ENCODE measurements around the gene CERS6. TPM values are rescaled to one million over a fixed set of nuclear protein-coding genes. Genes with fewer than 3 reads are reported as not detected.

Gene CERS6
- total and polyA plus RNA-seq, 2 of the 8 experiments (the other 6 are each of a cell fraction or from before 2014, with no cell fraction given): 6.8 to 28.2 TPM

DNA sequence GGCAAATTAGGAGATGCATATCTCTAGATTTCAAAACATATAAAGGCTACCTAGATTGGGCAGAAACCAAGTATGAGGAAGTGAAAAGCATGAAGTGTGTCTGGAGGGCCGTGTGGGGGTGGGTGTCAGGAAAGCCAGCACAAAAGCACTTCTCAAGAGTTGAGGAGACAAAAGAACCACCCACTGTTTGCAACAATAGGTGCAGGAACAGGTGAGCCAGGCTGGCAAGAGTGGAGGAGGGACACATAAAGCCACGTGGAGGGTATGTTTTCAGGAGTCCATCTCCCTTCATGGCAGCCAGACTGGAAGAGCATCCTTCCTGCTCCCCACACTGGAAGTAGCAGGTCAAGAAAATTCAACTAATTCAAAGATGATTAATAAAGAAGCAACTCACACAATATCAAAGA lies 96.4 kb downstream of the CERS6 start (continued):
- TF ChIP-seq, protein P1, sequence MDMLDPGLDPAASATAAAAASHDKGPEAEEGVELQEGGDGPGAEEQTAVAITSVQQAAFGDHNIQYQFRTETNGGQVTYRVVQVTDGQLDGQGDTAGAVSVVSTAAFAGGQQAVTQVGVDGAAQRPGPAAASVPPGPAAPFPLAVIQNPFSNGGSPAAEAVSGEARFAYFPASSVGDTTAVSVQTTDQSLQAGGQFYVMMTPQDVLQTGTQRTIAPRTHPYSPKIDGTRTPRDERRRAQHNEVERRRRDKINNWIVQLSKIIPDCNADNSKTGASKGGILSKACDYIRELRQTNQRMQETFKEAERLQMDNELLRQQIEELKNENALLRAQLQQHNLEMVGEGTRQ (IDR thresholded peaks at IDR 0.05; ENCODE audit: low read length): peak; percentile 71
- no peak for TF ChIP-seq SIRT6 (IDR thresholded peaks at IDR 0.05; ENCODE audit: low read length)
- TF ChIP-seq HDAC2 (IDR thresholded peaks at IDR 0.05; ENCODE audit: borderline replicate concordance in 1 of 2, low read depth in 2 of 2, low read length in 2 of 2): peak in 1 of 2 experiments; percentile 83; a peak in 1 of 4 replicates
- 0 out of 3 replicates have a peak, but pooled peaks of 1 of the 2 experiments have one; percentile 45 for TF ChIP-seq POLR2A (IDR thresholded peaks at IDR 0.05; ENCODE audit: control extremely low read depth in 1 of 2, low read depth in 2 of 2, low read length in 2 of 2)
- TF ChIP-seq, protein P2, sequence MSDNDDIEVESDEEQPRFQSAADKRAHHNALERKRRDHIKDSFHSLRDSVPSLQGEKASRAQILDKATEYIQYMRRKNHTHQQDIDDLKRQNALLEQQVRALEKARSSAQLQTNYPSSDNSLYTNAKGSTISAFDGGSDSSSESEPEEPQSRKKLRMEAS (IDR thresholded peaks at IDR 0.05): peak; percentile 99
- TF ChIP-seq SP4 (IDR thresholded peaks at IDR 0.05; ENCODE audit: low read length): 0 out of 2 replicates have a peak, but pooled peaks have one; percentile 53
- TF ChIP-seq TCF12 (IDR thresholded peaks at IDR 0.05; ENCODE audit: low read depth, low read length): peak; percentile 96
- TF ChIP-seq RAD21 (IDR thresholded peaks at IDR 0.05 in 1 of 2, conservative IDR thresholded peaks at IDR 0.05 in 1 of 2; ENCODE audit: low read depth in 2 of 2, low read length in 2 of 2): peak; percentile 19 to 20; a peak in 2 of 4 replicates
- peak; percentile 26; the same call in 1 of the 2 replicates for TF ChIP-seq KDM1A (IDR thresholded peaks at IDR 0.05; ENCODE audit: borderline replicate concordance, low read length)
- peak; percentile 64 for TF ChIP-seq TAF1 (IDR thresholded peaks at IDR 0.05; ENCODE audit: low read depth, low read length)
- TF ChIP-seq CEBPB (IDR thresholded peaks at IDR 0.05; ENCODE audit: low read depth, low read length): no peak
- peak; percentile 71 to 77; a peak in 3 of 4 replicates for TF ChIP-seq SIN3A (conservative IDR thresholded peaks at IDR 0.05 in 1 of 2, IDR thresholded peaks at IDR 0.05 in 1 of 2; ENCODE audit: low read depth in 1 of 2, low read length in 2 of 2)
- TF ChIP-seq TBP (IDR thresholded peaks at IDR 0.05; ENCODE audit: low read depth, low read length): no peak; the same call in 1 of the 2 replicates
- peak; percentile 97 for TF ChIP-seq ASH2L (IDR thresholded peaks at IDR 0.05; ENCODE audit: low read length)
- TF ChIP-seq, protein P3, sequence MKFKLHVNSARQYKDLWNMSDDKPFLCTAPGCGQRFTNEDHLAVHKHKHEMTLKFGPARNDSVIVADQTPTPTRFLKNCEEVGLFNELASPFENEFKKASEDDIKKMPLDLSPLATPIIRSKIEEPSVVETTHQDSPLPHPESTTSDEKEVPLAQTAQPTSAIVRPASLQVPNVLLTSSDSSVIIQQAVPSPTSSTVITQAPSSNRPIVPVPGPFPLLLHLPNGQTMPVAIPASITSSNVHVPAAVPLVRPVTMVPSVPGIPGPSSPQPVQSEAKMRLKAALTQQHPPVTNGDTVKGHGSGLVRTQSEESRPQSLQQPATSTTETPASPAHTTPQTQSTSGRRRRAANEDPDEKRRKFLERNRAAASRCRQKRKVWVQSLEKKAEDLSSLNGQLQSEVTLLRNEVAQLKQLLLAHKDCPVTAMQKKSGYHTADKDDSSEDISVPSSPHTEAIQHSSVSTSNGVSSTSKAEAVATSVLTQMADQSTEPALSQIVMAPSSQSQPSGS (IDR thresholded peaks at IDR 0.05; ENCODE audit: low read length): no peak; the same call in 1 of the 2 replicates
- TF ChIP-seq NRF1 (IDR thresholded peaks at IDR 0.05; ENCODE audit: low read depth, low read length): no peak
- peak; percentile 45; the same call in 1 of the 2 replicates for TF ChIP-seq POLR2AphosphoS5 (IDR thresholded peaks at IDR 0.05; ENCODE audit: low read depth, low read length)
- TF ChIP-seq, protein P4, sequence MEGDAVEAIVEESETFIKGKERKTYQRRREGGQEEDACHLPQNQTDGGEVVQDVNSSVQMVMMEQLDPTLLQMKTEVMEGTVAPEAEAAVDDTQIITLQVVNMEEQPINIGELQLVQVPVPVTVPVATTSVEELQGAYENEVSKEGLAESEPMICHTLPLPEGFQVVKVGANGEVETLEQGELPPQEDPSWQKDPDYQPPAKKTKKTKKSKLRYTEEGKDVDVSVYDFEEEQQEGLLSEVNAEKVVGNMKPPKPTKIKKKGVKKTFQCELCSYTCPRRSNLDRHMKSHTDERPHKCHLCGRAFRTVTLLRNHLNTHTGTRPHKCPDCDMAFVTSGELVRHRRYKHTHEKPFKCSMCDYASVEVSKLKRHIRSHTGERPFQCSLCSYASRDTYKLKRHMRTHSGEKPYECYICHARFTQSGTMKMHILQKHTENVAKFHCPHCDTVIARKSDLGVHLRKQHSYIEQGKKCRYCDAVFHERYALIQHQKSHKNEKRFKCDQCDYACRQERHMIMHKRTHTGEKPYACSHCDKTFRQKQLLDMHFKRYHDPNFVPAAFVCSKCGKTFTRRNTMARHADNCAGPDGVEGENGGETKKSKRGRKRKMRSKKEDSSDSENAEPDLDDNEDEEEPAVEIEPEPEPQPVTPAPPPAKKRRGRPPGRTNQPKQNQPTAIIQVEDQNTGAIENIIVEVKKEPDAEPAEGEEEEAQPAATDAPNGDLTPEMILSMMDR (IDR thresholded peaks at IDR 0.05; ENCODE audit: control extremely low read depth in 1 of 3, insufficient read depth in 1 of 3, low read depth in 1 of 3, low read length in 3 of 3): no peak
- no peak for TF ChIP-seq HDAC6 (IDR thresholded peaks at IDR 0.05; ENCODE audit: low read depth, low read length)
- TF ChIP-seq ZNF274 (IDR thresholded peaks at IDR 0.05; ENCODE audit: borderline replicate concordance, extremely low read depth, low read length): no peak
